Stimulated activated CD8-positive, alpha-beta memory T cell treated with anti-CD3 and anti-CD28 coated beads, Interleukin-4, amount 100 ng/mL, for 1 hour (primary cell): ENCODE measurements around the gene RAB11FIP4.

Source experiments
- DNase-seq, 2 donors: peaks; one replicate each; pipeline ENCODE4 v3.0.0-alpha.2; 2020; ENCODE audit warnings: low read depth in 2 of 2, low spot score in 1 of 2

RAB11FIP4 gene

GRCh38 chr17:31496601-31497000 lies 105.1 kb downstream of the RAB11FIP4 start:
- DNase-seq = no peak

GRCh38 chr17:31497431-31497830 lies 106.0 kb downstream of the RAB11FIP4 start:
- DNase-seq = no peak

- DNase-seq = no peak
Measured at GRCh38 chr17:31497994-31498826, 106.7 kb downstream of the RAB11FIP4 start.

- no peak for DNase-seq
Measured at GRCh38 chr17:31499771-31500554, 108.5 kb downstream of the RAB11FIP4 start.

- DNase-seq = no peak
Measured at GRCh38 chr17:31506517-31506916, 115.0 kb downstream of the RAB11FIP4 start.

- peak in 1 of 2 donors; percentile 51 for DNase-seq
Measured at GRCh38 chr17:31508288-31509094, 117.0 kb downstream of the RAB11FIP4 start.

- no peak for DNase-seq
Measured at GRCh38 chr17:31509095-31509804, 117.8 kb downstream of the RAB11FIP4 start.

GRCh38 chr17:31509805-31510177 lies 118.3 kb downstream of the RAB11FIP4 start:
- no peak for DNase-seq

- DNase-seq = no peak
Measured at GRCh38 chr17:31510308-31511194, 119.1 kb downstream of the RAB11FIP4 start.

GRCh38 chr17:31511195-31511578 lies 119.7 kb downstream of the RAB11FIP4 start:
- DNase-seq = no peak

GRCh38 chr17:31511580-31511979 lies 120.1 kb downstream of the RAB11FIP4 start:
- no peak for DNase-seq

GRCh38 chr17:31512104-31512740 lies 120.7 kb downstream of the RAB11FIP4 start:
- no peak for DNase-seq

GRCh38 chr17:31512796-31513195 lies 121.3 kb downstream of the RAB11FIP4 start:
- no peak for DNase-seq

GRCh38 chr17:31513731-31514427 lies 122.4 kb downstream of the RAB11FIP4 start:
- DNase-seq = no peak

GRCh38 chr17:31515267-31515666 lies 123.8 kb downstream of the RAB11FIP4 start:
- no peak for DNase-seq

- no peak for DNase-seq
Measured at GRCh38 chr17:31517524-31517923, 126.0 kb downstream of the RAB11FIP4 start.

GRCh38 chr17:31518478-31518877 lies 127.0 kb downstream of the RAB11FIP4 start:
- DNase-seq = no peak

GRCh38 chr17:31521632-31522283 lies 130.3 kb downstream of the RAB11FIP4 start:
- no peak for DNase-seq
